NCI-H2081 treated with DMSO at 0.1 percent for 48 hours (cell line): Measurements from ENCODE around the gene LIF.
"Not testable (repeated sequence)": the region's sequence is repeated elsewhere in the genome, so short reads cannot be mapped to it uniquely, and the experiment has no call there.

Source experiments
- DNase-seq: peaks from one replicate; lab custom pipeline; 2025; lab: John Stamatoyannopoulos, UW

The LIF gene

DNA sequence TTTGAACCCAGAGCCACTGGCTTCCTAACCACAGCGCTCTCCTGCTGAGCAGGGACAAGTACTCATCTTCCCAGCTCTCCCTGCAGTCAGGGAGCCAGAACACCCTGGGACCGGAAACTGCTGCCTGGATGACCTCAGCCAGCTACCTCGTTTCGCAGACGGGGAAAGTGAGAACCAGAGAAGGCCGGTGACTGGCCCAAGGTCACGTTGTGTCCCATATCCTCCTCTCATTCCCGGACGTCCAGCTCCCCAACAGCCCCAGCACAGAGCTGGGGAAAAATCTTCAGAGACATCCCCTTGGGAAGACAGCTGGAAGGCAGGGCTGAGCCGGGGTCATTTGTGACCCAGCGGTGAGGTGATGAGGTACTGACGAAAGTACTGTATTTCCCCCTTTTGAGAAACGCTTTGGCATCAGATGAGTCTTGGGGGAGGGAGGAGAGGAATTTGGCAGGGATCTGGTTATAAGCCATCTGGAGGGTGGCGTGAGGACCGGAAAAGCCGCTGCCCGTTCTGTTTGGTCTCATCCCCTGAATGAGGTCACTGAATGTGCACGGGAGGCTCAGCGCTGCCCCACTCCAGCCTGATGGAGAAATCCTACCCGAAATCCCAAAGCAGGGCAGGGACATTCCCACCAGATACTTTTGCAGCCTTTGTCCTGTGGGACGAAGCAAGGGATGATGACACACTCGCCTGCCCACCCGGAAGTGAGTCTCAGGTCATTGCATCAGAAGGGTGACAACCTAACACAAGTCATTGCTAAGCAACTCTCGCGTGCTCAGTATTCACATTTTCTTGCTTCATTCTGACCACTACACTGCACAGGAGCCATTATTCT is 41.1 kb downstream of the LIF start:
- no peak for DNase-seq

GRCh38 chr22:30204742-30205111 is 41.8 kb downstream of the LIF start:
- no peak for DNase-seq

- DNase-seq: no peak
Measured at GRCh38 chr22:30204015-30204741, 42.4 kb downstream of the LIF start.

DNA sequence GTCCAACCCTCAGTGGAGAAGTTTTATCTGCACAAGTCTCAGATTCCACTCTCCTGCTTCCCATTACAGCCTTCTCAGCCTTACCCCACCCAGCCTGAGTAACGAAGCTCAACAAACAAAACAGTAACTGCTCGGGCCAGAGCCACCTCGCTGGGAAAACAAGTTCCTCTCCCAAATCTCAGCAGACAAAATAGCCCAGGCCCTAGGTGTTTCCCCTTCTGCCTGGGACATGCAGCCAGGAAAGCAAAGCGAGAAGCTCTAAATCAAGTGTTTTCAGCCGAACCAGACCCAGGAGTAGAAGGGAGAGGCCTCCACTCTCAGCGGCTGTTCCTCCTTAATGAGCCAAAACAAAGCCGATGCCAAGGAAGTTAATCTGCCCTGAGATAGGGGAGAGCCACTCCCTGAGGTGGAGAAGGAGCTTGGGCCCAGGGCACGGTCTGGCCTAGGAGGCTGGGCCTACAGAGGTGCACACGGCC is 44.0 kb downstream of the LIF start:
- no peak for DNase-seq

DNA sequence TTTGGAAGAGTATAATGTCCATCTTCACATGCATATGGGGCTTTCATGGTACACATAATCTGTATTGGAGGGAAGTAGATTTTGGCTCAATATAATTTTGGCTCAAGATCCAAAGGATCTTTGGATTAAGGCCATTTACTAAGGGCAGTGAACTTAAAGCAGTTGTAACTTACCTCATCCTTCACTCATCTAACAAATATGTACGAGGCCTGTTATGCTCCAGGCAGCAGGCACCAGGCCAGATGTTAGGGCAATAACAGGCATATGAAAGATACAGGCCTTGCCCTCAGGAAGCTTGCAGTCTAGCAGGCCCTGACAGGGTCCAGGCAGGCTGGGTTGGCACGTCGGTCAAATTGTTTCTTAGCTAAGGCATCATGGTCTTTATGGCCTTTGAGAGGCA is 44.6 kb downstream of the LIF start:
- no peak for DNase-seq

DNA sequence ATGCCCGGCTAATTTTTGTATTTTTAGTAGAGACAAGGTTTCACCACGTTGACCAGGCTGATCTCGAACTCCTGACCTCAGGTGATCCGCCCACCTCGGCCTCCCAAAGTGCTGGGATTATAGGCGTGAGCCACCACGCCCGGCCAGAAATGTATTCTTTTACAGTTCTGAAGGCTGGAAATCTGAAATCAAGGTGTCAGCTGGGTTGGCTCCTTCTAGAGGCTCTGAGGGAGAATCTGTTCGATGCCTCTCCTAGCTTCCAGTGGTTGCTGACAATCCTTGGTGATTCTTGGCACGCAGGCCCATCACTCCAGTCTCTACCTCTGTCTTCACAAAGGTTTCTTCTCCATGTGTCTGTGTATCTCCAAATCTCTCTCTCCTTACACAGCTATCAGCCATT is 45.7 kb downstream of the LIF start:
- not testable (repeated sequence) for DNase-seq

- DNase-seq: no peak
Measured at GRCh38 chr22:30198921-30199320, 47.6 kb downstream of the LIF start.

GRCh38 chr22:30198152-30198825 is 48.3 kb downstream of the LIF start:
- no peak for DNase-seq

GRCh38 chr22:30197389-30197788 is 49.2 kb downstream of the LIF start:
- DNase-seq: no peak

DNA sequence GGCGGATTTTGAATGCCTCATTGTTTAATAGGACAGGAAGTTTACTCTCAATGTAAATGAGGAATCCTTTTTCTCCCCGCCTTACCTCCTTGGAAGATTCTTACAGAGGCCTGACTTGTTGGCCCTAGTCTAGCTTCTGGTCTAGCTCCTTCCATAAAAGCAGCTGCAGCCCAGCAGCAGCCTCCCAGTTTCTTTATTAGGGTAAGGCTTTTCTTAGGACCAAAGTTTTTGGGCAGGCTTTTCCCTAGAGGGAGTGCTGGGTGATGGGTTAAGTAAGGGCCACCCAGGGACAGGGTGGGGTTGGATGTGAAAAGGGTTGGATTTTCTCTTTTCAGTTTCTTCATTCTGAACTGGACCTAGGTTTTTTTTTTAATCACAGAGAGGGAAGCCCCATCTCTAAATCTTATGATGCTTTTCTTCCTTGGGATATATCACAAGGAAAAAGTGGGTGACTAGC is 49.7 kb downstream of the LIF start:
- no peak for DNase-seq

DNA sequence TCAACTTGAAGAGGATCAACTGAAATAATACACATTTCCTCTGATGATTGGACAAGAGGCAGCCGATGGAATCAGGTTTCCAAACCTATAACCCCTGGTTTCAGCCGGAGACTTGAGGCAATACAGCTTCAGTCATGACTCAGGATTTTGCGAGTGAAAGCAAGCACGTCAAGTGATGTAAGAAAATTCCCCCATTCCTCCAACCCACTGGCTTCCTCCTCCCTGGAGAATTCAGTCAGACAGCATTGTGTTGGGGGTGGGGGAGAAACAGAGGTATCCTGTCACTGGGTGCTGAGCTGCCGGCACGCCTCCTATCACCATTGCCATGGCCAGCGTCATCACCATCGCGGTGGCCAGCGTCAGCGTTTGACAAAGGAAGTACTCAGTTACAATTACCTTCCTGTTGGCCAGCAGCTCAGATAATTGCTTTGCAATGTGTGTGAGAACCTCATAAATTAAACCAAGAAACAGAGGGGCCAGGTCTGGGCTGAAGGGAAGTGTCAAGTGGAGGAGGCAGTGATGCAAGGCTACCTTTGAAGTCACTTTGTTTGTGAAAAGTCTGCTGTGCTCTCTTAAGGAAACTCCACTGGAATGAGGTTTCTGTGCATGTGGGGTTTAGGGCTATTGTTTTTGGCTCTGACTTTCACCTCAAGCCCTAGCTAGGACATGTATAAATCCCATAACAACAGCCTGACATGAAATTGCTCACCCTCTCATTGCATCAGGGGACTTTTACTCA is 50.2 kb downstream of the LIF start:
- DNase-seq: no peak

DNA sequence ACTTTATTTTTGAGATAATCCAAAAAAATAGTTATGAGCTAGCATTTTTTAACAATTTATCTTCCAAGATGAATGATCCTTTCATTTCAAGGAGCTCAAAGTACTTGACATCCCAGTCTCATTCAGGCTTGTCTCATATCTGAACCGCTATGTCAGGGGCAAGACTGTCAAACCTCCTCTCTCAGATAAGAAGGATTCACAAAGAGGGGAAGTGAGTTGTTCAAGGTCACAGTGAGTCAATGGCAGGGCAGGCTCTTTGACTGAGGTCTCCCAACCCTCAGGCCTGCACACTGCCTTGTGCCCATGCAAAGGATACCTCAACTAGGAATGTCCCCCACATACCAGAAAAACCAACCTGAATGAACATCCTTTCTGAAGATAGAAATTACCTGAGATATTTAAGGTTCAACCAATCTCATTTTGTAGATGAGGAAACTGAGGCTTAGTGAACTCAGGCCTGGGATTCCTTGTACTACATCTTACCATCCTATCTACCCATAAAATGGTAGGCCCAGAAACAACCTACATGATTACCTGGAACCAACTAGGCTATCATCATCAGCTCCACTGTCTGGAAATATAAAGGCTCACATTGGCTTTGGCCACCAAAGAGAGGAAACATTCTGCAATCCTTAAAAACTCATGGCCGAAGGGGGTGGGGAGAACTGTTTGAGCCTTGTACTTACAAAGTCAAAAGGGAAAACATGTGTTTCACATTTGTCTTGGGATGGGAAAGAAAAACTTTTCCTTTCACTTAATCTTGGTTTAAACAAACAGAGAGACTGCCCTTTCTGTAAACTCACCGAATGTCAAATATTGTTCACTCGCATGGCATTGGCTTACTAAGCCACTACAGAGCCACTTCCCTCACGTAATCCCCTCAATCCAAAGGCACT is 51.1 kb downstream of the LIF start:
- no peak for DNase-seq

GRCh38 chr22:30193031-30193775 is 53.4 kb downstream of the LIF start:
- DNase-seq: no peak

GRCh38 chr22:30192427-30192826 is 54.1 kb downstream of the LIF start:
- no peak for DNase-seq

- DNase-seq: no peak
Measured at GRCh38 chr22:30191040-30191701, 55.4 kb downstream of the LIF start.

DNA sequence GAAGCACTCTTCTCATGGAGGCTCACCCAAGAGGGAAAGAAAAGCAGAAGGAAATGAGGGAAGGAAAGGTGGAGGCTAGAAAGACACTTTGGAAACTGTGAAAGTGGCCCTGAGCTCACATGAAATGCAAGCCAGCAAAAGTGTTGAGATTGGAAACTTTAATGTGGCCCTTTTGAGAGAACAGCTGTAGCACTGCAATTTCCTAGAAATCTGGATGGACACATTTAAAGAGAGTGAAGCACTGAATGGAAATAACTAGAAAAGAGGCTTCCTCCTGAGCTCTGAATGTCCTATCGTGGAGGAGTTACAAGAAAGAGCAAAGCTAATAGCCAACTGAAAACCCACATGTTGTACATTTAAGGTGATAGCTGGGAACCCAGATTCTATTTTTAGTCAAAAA is 56.0 kb downstream of the LIF start:
- no peak for DNase-seq
